ENCODE results near the gene MANEAL. TPM values are rescaled to one million over a fixed set of nuclear protein-coding genes. Genes with fewer than 3 reads are reported as not detected.

The MANEAL gene
- total RNA-seq, 1 experiment from 2014 or later, result 6.4 TPM

DNA sequence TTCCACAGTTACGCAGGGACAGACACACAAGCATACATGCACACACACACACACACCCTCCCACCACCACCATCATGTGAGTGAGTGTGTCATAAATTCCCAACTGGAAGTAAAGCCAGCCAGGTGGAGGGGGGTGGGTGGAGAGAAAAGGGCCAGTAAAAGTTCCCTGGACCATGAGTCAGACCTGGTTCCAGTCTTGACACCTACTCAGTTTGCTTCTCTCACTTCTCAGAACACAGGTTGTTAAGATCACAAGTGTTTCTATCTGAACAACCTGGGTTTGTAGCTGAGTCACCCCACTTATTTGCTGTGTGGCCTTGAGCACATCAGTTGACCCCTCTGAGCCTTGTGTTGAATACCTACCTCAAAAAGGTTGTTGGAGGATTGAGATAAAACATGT, 38.4 kb upstream of the MANEAL start (continued):
- no peak for TF ChIP-seq GABPB1 (CRISPR knock-in tag; IDR thresholded peaks at IDR 0.05)
- TF ChIP-seq ZNF317 (CRISPR knock-in tag; IDR thresholded peaks at IDR 0.05; ENCODE audit: borderline replicate concordance, low read depth), result no peak
- TF ChIP-seq, protein P1, sequence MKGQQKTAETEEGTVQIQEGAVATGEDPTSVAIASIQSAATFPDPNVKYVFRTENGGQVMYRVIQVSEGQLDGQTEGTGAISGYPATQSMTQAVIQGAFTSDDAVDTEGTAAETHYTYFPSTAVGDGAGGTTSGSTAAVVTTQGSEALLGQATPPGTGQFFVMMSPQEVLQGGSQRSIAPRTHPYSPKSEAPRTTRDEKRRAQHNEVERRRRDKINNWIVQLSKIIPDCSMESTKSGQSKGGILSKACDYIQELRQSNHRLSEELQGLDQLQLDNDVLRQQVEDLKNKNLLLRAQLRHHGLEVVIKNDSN (CRISPR knock-in tag; IDR thresholded peaks at IDR 0.05), result no peak
- TF ChIP-seq NFATC4 (CRISPR knock-in tag; IDR thresholded peaks at IDR 0.05), result no peak

DNA sequence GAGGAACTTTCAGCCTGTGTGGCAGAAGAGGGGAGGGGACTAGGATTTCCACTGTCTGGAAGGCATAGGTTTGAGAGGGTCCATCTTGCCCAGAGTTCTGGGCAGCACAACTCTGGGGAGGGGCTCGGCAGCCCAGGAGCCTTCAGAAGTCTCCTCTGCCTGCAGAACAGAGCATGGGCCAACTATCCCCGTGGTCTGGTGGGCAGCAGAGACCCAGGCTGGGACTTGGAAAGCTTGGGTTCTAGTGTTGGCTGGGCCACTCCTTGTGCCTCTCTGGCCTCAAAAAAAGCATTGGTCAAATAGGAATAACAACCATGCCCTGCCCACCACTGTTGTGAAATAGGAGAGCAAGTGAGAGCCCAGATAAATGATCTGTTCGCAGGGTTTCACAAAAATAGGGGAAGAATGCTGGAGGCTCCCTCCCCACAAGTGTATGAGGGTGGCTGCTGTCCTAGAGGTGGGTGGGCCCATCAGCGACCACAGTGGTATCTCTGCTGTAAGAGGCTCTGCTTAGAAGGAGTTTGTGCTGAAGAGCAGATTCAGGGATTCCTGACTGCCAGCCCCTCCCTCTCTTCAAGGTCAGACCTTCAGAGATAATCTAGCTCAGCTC, 37.6 kb upstream of the MANEAL start:
- Mint-ChIP-seq H3K27ac (no peak overlapping the region), H3K4me1 (peaks cover 2% of the 10 kb centered on the region; the same call in 1 of the 2 replicates), H3K36me3 (no peaks in the 10 kb centered on the region), H3K4me3 (no peak overlapping the region), H3K9me3 (no peaks in the 10 kb centered on the region), H3K27me3 (ENCODE audit: low read depth) (peaks cover 16% of the 10 kb centered on the region)
- ChIA-PET CTCF (interaction anchor here (0.6 to 2.2 kb wide), 2 partner anchors 9 to 339 kb away, joined by 3 to 10 read pairs; partner anchors contain the start of gene EPHA10), POLR2A (interaction anchor here (2.5 kb wide), 1 partner anchor 9 kb away, joined by 6 read pairs; the partner anchor contains the start of gene EPHA10)
- ATAC-seq (no peak), DNase-seq (ENCODE audit: low spot score) (no peak)
- TF ChIP-seq ZNF263 (CRISPR knock-in tag; IDR thresholded peaks at IDR 0.05; ENCODE audit: low read depth) (no peak), MYBL2 (CRISPR knock-in tag; IDR thresholded peaks at IDR 0.05) (no peak), ZNF317 (CRISPR knock-in tag; IDR thresholded peaks at IDR 0.05; ENCODE audit: borderline replicate concordance, low read depth) (no peak), AFF4 (CRISPR knock-in tag; IDR thresholded peaks at IDR 0.05; ENCODE audit: borderline replicate concordance) (no peak), ATF6 (CRISPR knock-in tag; IDR thresholded peaks at IDR 0.05) (no peak), HMGXB4 (CRISPR knock-in tag; IDR thresholded peaks at IDR 0.05) (no peak), ATF3 (CRISPR knock-in tag; conservative IDR thresholded peaks at IDR 0.05) (no peak), KAT7 (CRISPR knock-in tag; IDR thresholded peaks at IDR 0.05; ENCODE audit: borderline replicate concordance) (no peak), STAT6 (CRISPR knock-in tag; conservative IDR thresholded peaks at IDR 0.05; ENCODE audit: low read depth) (no peak), NFATC4 (CRISPR knock-in tag; IDR thresholded peaks at IDR 0.05) (no peak), ERG (CRISPR knock-in tag; IDR thresholded peaks at IDR 0.05) (no peak), ELF4 (CRISPR knock-in tag; IDR thresholded peaks at IDR 0.05; ENCODE audit: low read depth) (no peak), E2F1 (CRISPR knock-in tag; IDR thresholded peaks at IDR 0.05) (no peak)
- TF ChIP-seq, protein P2, sequence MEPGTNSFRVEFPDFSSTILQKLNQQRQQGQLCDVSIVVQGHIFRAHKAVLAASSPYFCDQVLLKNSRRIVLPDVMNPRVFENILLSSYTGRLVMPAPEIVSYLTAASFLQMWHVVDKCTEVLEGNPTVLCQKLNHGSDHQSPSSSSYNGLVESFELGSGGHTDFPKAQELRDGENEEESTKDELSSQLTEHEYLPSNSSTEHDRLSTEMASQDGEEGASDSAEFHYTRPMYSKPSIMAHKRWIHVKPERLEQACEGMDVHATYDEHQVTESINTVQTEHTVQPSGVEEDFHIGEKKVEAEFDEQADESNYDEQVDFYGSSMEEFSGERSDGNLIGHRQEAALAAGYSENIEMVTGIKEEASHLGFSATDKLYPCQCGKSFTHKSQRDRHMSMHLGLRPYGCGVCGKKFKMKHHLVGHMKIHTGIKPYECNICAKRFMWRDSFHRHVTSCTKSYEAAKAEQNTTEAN (CRISPR knock-in tag; IDR thresholded peaks at IDR 0.05), result no peak
- TF ChIP-seq, protein P3, sequence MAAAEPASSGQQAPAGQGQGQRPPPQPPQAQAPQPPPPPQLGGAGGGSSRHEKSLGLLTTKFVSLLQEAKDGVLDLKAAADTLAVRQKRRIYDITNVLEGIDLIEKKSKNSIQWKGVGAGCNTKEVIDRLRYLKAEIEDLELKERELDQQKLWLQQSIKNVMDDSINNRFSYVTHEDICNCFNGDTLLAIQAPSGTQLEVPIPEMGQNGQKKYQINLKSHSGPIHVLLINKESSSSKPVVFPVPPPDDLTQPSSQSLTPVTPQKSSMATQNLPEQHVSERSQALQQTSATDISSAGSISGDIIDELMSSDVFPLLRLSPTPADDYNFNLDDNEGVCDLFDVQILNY (CRISPR knock-in tag; IDR thresholded peaks at IDR 0.05), result no peak
